HEK293 (cell line): ENCODE data around the gene ZNF26.

Source experiments
- CTCF ChIA-PET: fragments of 350-600 bp; formaldehyde crosslinking; extraction: SDS; loops from one replicate; lab custom pipeline; 2021; ENCODE audit warnings: antibody characterized with exemption; lab: Yijun Ruan, JAX
- POLR2A ChIA-PET: fragments of 300-600 bp; formaldehyde crosslinking; extraction: SDS; loops from one replicate; lab custom pipeline; 2020; ENCODE audit warnings: antibody characterized with exemption, inconsistent platforms; lab: Yijun Ruan, JAX
- H3K27ac ChIP-seq: fragments of 200-500 bp; sonication (Bioruptor generic); 2 replicates; pipeline ENCODE4 v1.5.1; 2014; ENCODE audit warnings: low read depth, low read length, control low read depth, inconsistent platforms; ENCODE audit errors: extremely low read depth
- H3K36me3 ChIP-seq, 2 experiments: fragments of 200-500 bp in 1 of 2; sonication (Bioruptor generic) in 1 of 2; 1 replicate in 1 of 2; 2 replicates in 1 of 2; pipeline ENCODE4 v1.5.1; 2014 to 2017; ENCODE audit warnings: inconsistent platforms in 2 of 2, low read length in 2 of 2; ENCODE audit not compliant: control insufficient read depth in 2 of 2, insufficient read depth in 1 of 2
- H3K4me1 ChIP-seq: fragments of 200-500 bp; sonication (Bioruptor generic); 2 replicates; pipeline ENCODE4 v1.5.1; 2014; ENCODE audit warnings: mild to moderate bottlenecking, low read length, inconsistent platforms; ENCODE audit not compliant: control insufficient read depth, insufficient read depth
- H3K4me3 ChIP-seq: 2 replicates; pipeline ENCODE4 v1.5.1; 2011; ENCODE audit warnings: low read depth, mild to moderate bottlenecking, control low read depth, low read length, moderate library complexity
- H3K9me3 ChIP-seq: fragments of 200-500 bp; sonication (Bioruptor generic); 2 replicates; pipeline ENCODE4 v1.5.1; 2014; ENCODE audit warnings: low read depth, low read length, inconsistent platforms; ENCODE audit not compliant: control insufficient read depth, insufficient read depth
- BCL11A ChIP-seq: fragments of 450-650 bp; formaldehyde crosslinking; IDR thresholded peaks from 2 replicates; pipeline ENCODE4 v1.5.1; 2016; ENCODE audit warnings: low read depth, missing biosample characterization, missing genetic modification characterization
- GLI2 ChIP-seq: fragments of 450-650 bp; formaldehyde crosslinking; IDR thresholded peaks from 2 replicates; pipeline ENCODE4; 2017; ENCODE audit warnings: missing biosample characterization, missing genetic modification characterization, low read depth, borderline replicate concordance
- HOXD13 ChIP-seq: sonication (generic); formaldehyde crosslinking; IDR thresholded peaks from 2 replicates; pipeline ENCODE4 v1.8.0; 2022; ENCODE audit warnings: missing genetic modification reagents, borderline replicate concordance
- KLF10 ChIP-seq: fragments of 450-650 bp; IDR thresholded peaks from 2 replicates; pipeline ENCODE4 v1.5.1; 2018; ENCODE audit warnings: missing biosample characterization, mild to moderate bottlenecking, missing genetic modification characterization
- MEIS1 ChIP-seq: sonication (generic); formaldehyde crosslinking; IDR thresholded peaks from 2 replicates; pipeline ENCODE4 v1.8.1; 2022; ENCODE audit warnings: missing genetic modification reagents, mild to moderate bottlenecking, borderline replicate concordance
- REPIN1 ChIP-seq: fragments of 450-650 bp; formaldehyde crosslinking; IDR thresholded peaks from 2 replicates; pipeline ENCODE4 v1.5.1; 2017; ENCODE audit warnings: missing biosample characterization, missing genetic modification characterization, low read depth
- SCRT2 ChIP-seq: fragments of 450-650 bp; formaldehyde crosslinking; IDR thresholded peaks from 2 replicates; pipeline ENCODE4 v1.5.1; 2016; ENCODE audit warnings: missing biosample characterization, missing genetic modification characterization
- TCF7L2 ChIP-seq: IDR thresholded peaks from 2 replicates; pipeline ENCODE4 v1.6.1; 2011; ENCODE audit warnings: low read depth, mild to moderate bottlenecking, inconsistent platforms, low read length, moderate library complexity, borderline replicate concordance
- YY2 ChIP-seq: fragments of 450-650 bp; formaldehyde crosslinking; IDR thresholded peaks from 2 replicates; pipeline ENCODE4 v1.5.1; 2016; ENCODE audit warnings: missing biosample characterization, missing genetic modification characterization
- ZBTB20 ChIP-seq: fragments of 450-650 bp; formaldehyde crosslinking; IDR thresholded peaks from 2 replicates; pipeline ENCODE4 v1.5.1; 2016; ENCODE audit warnings: missing biosample characterization, missing genetic modification characterization
- ZBTB21 ChIP-seq: fragments of 450-650 bp; formaldehyde crosslinking; IDR thresholded peaks from 2 replicates; pipeline ENCODE4 v1.5.1; 2017; ENCODE audit warnings: missing biosample characterization, missing genetic modification characterization
- ZNF174 ChIP-seq: fragments of 450-650 bp; formaldehyde crosslinking; IDR thresholded peaks from 2 replicates; pipeline ENCODE4 v1.5.0; 2017; ENCODE audit warnings: missing biosample characterization, mild to moderate bottlenecking, missing genetic modification characterization
- ZNF292 ChIP-seq: fragments of 450-650 bp; formaldehyde crosslinking; IDR thresholded peaks from 2 replicates; pipeline ENCODE4 v1.5.1; 2016; ENCODE audit warnings: low read depth, missing biosample characterization, missing genetic modification characterization, borderline replicate concordance
- ZNF350 ChIP-seq: fragments of 450-650 bp; formaldehyde crosslinking; IDR thresholded peaks from 2 replicates; pipeline ENCODE4 v1.5.0; 2017; ENCODE audit warnings: missing biosample characterization, mild to moderate bottlenecking, missing genetic modification characterization
- ZNF501 ChIP-seq: fragments of 450-650 bp; formaldehyde crosslinking; IDR thresholded peaks from 2 replicates; pipeline ENCODE4 v1.5.1; 2016; ENCODE audit warnings: missing biosample characterization, missing genetic modification characterization
- ZNF521 ChIP-seq: fragments of 450-650 bp; formaldehyde crosslinking; IDR thresholded peaks from 2 replicates; pipeline ENCODE4 v1.5.1; 2017; ENCODE audit warnings: missing biosample characterization, mild to moderate bottlenecking, missing genetic modification characterization
- ZNF530 ChIP-seq: fragments of 450-650 bp; formaldehyde crosslinking; IDR thresholded peaks from 2 replicates; pipeline ENCODE4 v1.5.1; 2016; ENCODE audit warnings: low read depth, missing biosample characterization, missing genetic modification characterization
- ZNF600 ChIP-seq: fragments of 450-650 bp; formaldehyde crosslinking; IDR thresholded peaks from 2 replicates; pipeline ENCODE4 v1.5.1; 2016; ENCODE audit warnings: missing biosample characterization, missing genetic modification characterization
- ZNF629 ChIP-seq: fragments of 450-650 bp; formaldehyde crosslinking; IDR thresholded peaks from 2 replicates; pipeline ENCODE4 v1.5.1; 2017; ENCODE audit warnings: missing biosample characterization, missing genetic modification characterization
- TF ChIP-seq, protein P1 (sequence below): fragments of 450-650 bp; formaldehyde crosslinking; IDR thresholded peaks from 2 replicates; pipeline ENCODE4 v1.5.1; 2016; ENCODE audit warnings: missing biosample characterization, missing genetic modification characterization
- TF ChIP-seq, protein P2 (sequence below): fragments of 450-650 bp; formaldehyde crosslinking; IDR thresholded peaks from 2 replicates; pipeline ENCODE4 v1.5.1; 2016; ENCODE audit warnings: missing biosample characterization, missing genetic modification characterization
- TF ChIP-seq, protein P3 (sequence below): fragments of 450-650 bp; formaldehyde crosslinking; IDR thresholded peaks from 2 replicates; pipeline ENCODE4 v1.5.1; 2016; ENCODE audit warnings: missing biosample characterization, missing genetic modification characterization, borderline replicate concordance
- TF ChIP-seq, protein P4 (sequence below): fragments of 450-650 bp; formaldehyde crosslinking; IDR thresholded peaks from 2 replicates; pipeline ENCODE4 v1.5.1; 2017; ENCODE audit warnings: missing biosample characterization, missing genetic modification characterization
- TF ChIP-seq, protein P5 (sequence below): fragments of 450-650 bp; formaldehyde crosslinking; IDR thresholded peaks from 2 replicates; pipeline ENCODE4 v1.5.1; 2017; ENCODE audit warnings: missing biosample characterization, missing genetic modification characterization

Gene ZNF26

DNA sequence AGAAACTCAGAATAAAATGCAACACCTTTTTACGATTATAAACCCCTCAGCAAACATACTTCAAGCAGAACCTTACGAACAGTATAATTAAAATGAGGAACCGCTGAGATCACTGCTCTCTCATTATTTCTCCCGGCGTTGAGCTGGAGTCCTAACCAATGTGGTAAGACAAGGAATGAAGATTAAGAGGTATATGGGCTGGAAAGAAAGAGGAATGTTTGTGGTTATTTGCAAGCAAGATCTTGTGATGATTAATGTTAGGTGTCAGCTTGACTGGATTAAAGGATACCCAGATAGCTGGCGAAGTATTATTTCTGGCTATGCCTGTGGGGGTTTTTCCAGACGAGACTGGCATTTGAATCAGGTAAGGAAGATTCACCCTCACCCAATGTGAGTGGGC lies 40.8 kb downstream of the ZNF26 start:
- Histone ChIP-seq H3K27ac (no peak overlapping the region), H3K4me1 (no peaks in the 10 kb centered on the region), H3K9me3 (no peaks in the 10 kb centered on the region; the same call in 1 of the 2 replicates), H3K4me3 (no peak overlapping the region), H3K36me3 (no peaks in the 10 kb centered on the region)
- CTCF ChIA-PET, result no interaction called here
- TF ChIP-seq ZNF501 (tag by site-specific recombination), result no peak
- no peak for TF ChIP-seq SCRT2 (tag by site-specific recombination)
- no peak for TF ChIP-seq HOXD13
- TF ChIP-seq REPIN1 (tag by site-specific recombination), result no peak
- TF ChIP-seq, protein P1, sequence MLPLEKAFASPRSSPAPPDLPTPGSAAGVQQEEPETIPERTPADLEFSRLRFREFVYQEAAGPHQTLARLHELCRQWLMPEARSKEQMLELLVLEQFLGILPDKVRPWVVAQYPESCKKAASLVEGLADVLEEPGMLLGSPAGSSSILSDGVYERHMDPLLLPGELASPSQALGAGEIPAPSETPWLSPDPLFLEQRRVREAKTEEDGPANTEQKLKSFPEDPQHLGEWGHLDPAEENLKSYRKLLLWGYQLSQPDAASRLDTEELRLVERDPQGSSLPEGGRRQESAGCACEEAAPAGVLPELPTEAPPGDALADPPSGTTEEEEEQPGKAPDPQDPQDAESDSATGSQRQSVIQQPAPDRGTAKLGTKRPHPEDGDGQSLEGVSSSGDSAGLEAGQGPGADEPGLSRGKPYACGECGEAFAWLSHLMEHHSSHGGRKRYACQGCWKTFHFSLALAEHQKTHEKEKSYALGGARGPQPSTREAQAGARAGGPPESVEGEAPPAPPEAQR (tag by site-specific recombination), result no peak
- TF ChIP-seq YY2 (tag by site-specific recombination), result no peak
- TF ChIP-seq ZNF629, result no peak
- no peak for TF ChIP-seq ZNF530 (tag by site-specific recombination)
- TF ChIP-seq TCF7L2, result no peak
- no peak for TF ChIP-seq ZNF292 (tag by site-specific recombination)
- TF ChIP-seq ZNF521 (tag by site-specific recombination), result no peak
- no peak for TF ChIP-seq ZNF350 (tag by site-specific recombination)
- no peak for TF ChIP-seq ZBTB21 (tag by site-specific recombination)
- no peak for TF ChIP-seq KLF10 (tag by site-specific recombination)
- TF ChIP-seq, protein P2, sequence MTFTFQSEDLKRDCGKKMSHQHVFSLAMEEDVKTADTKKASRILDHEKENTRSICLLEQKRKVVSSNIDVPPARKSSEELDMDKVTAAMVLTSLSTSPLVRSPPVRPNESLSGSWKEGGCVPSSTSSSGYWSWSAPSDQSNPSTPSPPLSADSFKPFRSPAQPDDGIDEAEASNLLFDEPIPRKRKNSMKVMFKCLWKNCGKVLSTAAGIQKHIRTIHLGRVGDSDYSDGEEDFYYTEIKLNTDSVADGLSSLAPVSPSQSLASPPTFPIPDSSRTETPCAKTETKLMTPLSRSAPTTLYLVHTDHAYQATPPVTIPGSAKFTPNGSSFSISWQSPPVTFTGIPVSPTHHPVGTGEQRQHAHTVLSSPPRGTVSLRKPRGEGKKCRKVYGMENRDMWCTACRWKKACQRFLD, result no peak
- no peak for TF ChIP-seq ZNF174
- no peak for TF ChIP-seq MEIS1 (CRISPR knock-in tag)
- TF ChIP-seq GLI2 (tag by site-specific recombination), result no peak
- POLR2A ChIA-PET, result no interaction called here

DNA sequence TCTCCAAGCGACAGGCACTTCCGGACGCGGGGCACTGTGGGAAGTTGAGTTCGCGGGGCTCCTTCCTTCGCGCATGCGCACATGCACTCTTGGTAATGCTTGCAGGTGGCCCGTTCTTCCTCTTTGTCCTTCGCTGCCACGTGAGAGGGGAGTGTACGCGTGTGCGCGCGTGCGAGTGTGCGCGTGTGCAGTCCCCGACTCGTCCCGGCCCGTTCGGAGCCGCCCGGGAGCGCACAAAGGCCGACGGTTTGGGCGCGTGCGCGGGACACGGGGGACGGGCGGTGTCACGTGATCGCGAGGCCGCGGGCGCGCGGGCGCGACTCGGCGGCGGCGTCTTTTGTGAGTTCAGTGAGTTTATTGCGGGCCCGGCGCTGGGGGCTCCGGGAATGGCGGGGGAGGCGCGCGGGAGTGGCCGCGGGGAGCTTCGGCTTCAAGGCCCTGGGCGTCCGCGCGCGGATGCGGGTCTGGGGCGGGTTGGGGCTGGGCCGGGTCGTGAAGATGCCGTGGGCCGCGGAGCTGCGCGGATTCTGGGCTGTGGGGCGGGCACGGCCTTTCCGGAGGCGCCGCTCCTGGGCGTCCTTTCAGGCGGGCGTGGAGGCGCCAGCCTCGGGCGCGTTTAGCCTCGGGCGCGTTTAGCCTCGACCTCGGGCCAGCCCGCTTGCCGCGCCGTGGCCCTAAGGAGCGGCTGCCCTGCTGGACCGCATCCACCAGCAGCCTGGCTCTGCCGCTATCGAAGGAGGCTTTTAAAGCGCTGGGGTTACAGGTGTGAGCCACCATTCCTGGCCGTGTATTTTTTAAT lies 51.2 kb downstream of the ZNF26 start, which contains the start of gene ZNF84:
TSS of gene ZNF84 (plus strand) at position 303 of the 799 bp plus-strand sequence. CDS start 3,959 bp downstream, outside the sequence.
- Histone ChIP-seq H3K27ac (peak within 1 kb of the TSS; percentile 96), H3K4me3 (peak within 1 kb of the TSS; percentile 75), H3K4me1 (no peaks in the 10 kb centered on the region), H3K36me3 (peaks cover 7 to 30% of the 10 kb centered on the region in 2 experiments), H3K9me3 (no peaks in the 10 kb centered on the region; the same call in none of the 2 replicates)
- ChIA-PET POLR2A (interaction anchor here (0.6 to 1.5 kb wide), 3 partner anchors 46 to 183 kb away, joined by 3 to 6 read pairs (median 4); partner anchors contain the start of gene ZNF26), CTCF (no interaction called here)
- TF ChIP-seq, protein P3, sequence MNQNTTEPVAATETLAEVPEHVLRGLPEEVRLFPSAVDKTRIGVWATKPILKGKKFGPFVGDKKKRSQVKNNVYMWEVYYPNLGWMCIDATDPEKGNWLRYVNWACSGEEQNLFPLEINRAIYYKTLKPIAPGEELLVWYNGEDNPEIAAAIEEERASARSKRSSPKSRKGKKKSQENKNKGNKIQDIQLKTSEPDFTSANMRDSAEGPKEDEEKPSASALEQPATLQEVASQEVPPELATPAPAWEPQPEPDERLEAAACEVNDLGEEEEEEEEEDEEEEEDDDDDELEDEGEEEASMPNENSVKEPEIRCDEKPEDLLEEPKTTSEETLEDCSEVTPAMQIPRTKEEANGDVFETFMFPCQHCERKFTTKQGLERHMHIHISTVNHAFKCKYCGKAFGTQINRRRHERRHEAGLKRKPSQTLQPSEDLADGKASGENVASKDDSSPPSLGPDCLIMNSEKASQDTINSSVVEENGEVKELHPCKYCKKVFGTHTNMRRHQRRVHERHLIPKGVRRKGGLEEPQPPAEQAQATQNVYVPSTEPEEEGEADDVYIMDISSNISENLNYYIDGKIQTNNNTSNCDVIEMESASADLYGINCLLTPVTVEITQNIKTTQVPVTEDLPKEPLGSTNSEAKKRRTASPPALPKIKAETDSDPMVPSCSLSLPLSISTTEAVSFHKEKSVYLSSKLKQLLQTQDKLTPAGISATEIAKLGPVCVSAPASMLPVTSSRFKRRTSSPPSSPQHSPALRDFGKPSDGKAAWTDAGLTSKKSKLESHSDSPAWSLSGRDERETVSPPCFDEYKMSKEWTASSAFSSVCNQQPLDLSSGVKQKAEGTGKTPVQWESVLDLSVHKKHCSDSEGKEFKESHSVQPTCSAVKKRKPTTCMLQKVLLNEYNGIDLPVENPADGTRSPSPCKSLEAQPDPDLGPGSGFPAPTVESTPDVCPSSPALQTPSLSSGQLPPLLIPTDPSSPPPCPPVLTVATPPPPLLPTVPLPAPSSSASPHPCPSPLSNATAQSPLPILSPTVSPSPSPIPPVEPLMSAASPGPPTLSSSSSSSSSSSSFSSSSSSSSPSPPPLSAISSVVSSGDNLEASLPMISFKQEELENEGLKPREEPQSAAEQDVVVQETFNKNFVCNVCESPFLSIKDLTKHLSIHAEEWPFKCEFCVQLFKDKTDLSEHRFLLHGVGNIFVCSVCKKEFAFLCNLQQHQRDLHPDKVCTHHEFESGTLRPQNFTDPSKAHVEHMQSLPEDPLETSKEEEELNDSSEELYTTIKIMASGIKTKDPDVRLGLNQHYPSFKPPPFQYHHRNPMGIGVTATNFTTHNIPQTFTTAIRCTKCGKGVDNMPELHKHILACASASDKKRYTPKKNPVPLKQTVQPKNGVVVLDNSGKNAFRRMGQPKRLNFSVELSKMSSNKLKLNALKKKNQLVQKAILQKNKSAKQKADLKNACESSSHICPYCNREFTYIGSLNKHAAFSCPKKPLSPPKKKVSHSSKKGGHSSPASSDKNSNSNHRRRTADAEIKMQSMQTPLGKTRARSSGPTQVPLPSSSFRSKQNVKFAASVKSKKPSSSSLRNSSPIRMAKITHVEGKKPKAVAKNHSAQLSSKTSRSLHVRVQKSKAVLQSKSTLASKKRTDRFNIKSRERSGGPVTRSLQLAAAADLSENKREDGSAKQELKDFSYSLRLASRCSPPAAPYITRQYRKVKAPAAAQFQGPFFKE (tag by site-specific recombination), result no peak
- no peak for TF ChIP-seq ZNF600
- TF ChIP-seq BCL11A (tag by site-specific recombination), result no peak
- peak; percentile 47; the same call in 1 of the 2 replicates for TF ChIP-seq YY2 (tag by site-specific recombination)
- TF ChIP-seq ZBTB20 (tag by site-specific recombination), result peak; percentile 65
- TF ChIP-seq, protein P4, sequence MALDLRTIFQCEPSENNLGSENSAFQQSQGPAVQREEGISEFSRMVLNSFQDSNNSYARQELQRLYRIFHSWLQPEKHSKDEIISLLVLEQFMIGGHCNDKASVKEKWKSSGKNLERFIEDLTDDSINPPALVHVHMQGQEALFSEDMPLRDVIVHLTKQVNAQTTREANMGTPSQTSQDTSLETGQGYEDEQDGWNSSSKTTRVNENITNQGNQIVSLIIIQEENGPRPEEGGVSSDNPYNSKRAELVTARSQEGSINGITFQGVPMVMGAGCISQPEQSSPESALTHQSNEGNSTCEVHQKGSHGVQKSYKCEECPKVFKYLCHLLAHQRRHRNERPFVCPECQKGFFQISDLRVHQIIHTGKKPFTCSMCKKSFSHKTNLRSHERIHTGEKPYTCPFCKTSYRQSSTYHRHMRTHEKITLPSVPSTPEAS (tag by site-specific recombination), result peak; percentile 93
- TF ChIP-seq, protein P5, sequence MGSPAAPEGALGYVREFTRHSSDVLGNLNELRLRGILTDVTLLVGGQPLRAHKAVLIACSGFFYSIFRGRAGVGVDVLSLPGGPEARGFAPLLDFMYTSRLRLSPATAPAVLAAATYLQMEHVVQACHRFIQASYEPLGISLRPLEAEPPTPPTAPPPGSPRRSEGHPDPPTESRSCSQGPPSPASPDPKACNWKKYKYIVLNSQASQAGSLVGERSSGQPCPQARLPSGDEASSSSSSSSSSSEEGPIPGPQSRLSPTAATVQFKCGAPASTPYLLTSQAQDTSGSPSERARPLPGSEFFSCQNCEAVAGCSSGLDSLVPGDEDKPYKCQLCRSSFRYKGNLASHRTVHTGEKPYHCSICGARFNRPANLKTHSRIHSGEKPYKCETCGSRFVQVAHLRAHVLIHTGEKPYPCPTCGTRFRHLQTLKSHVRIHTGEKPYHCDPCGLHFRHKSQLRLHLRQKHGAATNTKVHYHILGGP (tag by site-specific recombination), result no peak
